Testis (tissue), 2 donors: ENCODE data around the gene SDHB.

Source experiments
- POLR2A ChIP-seq: fragments of 450-650 bp; IDR thresholded peaks from one replicate; pipeline ENCODE4 v1.6.1; 2017; ENCODE audit warnings: antibody characterized with exemption, mild to moderate bottlenecking, moderate library complexity
- TF ChIP-seq, protein P1 (sequence below), 3 experiments: fragments of 450-650 bp in 2 of 3; fragments of 200-600 bp in 1 of 3; sonication (generic) in 1 of 3; IDR thresholded peaks; one replicate each; pipeline ENCODE4 v1.5.1; 2016 to 2019; ENCODE audit warnings: antibody characterized with exemption in 3 of 3, mild to moderate bottlenecking in 2 of 3, moderate library complexity in 1 of 3

DNA sequence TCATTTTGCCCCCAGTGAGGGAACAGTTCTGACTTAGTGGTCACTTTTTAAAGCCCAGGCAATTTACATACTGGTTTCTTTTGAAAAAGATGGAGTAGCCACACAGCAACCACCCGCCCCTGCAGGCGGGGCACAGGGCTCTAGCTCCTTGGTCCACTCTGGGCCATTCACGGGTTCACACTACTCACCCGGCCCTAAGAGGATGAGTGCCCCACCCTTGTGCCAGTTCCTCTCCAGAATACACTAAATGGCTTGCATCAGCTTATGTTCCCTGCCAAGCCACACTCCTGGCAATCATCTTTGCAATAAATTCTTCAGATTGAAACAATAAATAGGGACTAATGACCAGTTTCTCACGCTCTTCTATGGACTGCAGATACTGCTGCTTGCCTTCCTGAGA is 26.4 kb downstream of the SDHB start:
- TF ChIP-seq, protein P1, sequence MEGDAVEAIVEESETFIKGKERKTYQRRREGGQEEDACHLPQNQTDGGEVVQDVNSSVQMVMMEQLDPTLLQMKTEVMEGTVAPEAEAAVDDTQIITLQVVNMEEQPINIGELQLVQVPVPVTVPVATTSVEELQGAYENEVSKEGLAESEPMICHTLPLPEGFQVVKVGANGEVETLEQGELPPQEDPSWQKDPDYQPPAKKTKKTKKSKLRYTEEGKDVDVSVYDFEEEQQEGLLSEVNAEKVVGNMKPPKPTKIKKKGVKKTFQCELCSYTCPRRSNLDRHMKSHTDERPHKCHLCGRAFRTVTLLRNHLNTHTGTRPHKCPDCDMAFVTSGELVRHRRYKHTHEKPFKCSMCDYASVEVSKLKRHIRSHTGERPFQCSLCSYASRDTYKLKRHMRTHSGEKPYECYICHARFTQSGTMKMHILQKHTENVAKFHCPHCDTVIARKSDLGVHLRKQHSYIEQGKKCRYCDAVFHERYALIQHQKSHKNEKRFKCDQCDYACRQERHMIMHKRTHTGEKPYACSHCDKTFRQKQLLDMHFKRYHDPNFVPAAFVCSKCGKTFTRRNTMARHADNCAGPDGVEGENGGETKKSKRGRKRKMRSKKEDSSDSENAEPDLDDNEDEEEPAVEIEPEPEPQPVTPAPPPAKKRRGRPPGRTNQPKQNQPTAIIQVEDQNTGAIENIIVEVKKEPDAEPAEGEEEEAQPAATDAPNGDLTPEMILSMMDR (IDR thresholded peaks at IDR 0.05), result no peak
- no peak for TF ChIP-seq POLR2A
